ENCODE measurements around the gene CAMK2N1.
"Not testable (repeated sequence)": the region's sequence is repeated elsewhere in the genome, so short reads cannot be mapped to it uniquely, and the experiment has no call there.

Gene CAMK2N1

DNA sequence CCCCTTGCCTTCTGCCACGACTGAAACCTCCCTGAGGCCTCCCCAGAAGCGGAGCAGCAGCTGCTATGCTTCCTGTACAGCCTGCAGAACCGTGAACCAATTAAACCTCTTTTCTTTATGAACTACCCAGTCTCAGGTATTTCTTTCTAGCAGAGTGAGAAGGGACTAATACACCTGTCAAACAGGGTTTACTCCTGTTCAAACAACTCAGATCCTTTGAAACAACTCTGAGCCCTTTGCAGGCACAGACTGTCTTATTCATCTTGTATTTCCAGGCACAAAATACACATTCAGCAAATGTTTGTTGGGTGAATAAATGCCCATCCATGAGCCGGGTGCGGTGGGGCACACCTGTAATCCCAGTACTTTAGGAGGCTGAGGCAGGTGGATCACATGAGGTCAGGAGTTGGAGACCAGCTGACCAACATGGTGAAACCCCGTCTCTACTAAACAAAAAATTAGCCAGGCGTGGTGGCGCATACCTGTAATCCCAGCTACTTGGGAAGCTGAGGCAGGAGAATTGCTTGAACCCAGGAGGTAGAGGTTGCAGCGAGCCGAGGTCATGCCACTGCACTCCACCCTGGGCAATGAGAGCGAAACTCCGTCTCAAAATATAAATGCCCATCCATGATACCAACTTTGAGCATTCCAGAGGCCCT lies 10.8 kb upstream of the CAMK2N1 start:
- not testable (repeated sequence) for DNase-seq (ENCODE audit: low spot score)

DNA sequence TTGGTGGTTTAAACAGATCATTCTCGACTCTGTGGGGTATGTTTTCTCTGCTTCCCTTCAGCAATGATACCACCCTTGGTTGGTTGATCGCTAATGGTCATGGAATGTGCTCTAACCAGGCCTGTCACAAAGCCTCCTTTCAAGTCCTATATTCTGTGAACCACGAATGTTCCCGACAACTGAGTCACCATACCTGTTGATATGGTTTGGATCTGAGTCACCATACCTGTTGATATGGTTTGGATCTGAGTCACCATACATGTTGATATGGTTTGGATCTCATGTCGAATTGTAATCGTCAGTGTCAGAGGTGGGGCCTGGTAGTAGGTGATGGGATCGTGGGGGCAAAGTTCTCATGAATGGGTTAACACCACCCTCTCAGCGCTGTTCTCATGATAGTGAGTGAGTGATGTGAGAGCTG lies 10.2 kb upstream of the CAMK2N1 start:
- no peak for DNase-seq (ENCODE audit: low spot score)

DNA sequence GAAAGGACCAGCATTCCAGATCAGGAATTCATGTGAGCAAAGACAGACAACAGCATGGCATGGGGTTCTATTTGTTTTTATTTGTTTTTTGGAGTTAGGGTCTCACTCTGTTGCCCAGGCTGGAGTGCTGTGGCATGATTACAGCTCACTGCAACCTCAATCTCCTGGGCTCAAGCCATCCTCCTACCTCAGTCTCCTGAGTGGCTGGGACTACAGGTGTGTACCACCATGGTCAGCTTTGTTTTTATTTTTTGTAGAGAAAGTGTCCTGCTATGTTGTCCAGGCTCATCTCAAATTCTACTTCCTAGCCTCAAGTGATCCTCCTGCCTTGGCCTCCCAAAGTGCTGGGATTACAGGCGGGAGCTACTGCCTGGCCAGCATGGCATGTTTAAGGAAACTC lies 9.7 kb upstream of the CAMK2N1 start:
- DNase-seq (ENCODE audit: low spot score), result no peak

DNA sequence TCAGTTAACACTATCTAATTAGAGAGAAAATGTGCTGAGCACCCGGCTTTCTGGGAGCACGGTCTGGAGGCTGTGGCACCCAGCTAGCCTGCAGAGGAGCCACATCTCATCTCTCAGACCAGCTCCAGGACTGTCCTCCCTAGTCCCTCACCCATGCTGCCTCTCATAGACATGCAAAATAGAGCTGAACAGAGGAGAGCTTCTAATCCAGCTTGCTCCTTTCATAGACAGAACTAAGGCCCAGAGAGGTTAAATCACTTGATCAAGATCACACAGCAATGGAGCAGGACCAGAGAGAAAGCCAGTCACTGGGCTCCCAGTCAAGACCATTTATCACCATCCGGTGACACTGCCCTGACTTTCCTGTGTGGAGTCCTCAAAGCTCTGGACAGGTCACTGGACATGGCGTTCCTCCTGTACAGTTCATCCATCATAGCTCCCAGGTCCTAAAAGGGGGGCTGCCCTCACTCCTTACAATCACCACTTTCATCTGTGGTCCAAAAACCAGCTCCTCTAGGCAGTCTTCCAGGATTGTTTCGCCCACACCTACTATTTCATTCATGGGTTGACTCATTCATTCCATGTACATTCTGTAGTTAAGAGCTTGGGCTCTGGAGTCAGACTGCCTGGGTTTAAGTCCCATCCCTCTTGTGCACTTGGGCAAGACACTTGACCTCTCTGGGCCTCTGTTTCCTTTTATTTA lies 8.8 kb upstream of the CAMK2N1 start:
- no peak for DNase-seq (ENCODE audit: low spot score)

DNA sequence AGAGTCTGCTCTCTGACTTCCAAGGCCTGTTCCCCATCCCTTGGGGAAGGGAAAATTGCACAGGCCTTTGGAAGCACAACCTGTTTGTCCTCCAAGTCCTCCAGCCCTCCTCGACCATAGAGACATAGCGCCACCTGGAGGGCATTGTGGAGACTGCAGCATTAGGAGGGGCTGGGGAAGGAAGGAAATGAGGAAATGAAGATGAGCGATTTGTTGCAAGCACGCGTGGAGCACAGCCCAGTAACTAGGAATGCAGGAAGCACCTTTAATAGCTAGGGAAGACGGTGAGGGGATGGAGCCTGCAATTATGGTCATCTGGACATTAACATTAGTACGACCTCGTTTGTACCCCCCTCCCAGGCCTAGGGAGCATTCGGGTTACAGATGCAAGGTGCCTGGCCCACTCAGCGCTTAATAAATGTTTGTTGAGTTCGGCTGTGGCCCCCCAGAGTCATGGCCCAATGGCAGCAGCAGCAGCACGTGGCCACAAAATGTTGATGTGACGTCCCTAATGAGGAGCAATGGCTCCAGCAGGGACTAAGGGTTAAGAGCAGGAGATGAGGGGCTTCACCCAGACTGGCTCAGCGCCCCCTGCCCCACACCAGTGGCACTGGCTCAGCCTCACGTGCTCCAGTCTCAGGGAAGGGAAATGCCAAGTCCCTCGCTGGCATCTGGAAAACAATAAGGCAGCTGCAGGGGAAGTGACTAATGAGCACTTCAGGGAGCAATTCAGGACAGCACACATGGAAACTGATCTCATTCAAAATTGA lies 8.0 kb upstream of the CAMK2N1 start:
- peak; percentile 87 for DNase-seq (ENCODE audit: low spot score)

DNA sequence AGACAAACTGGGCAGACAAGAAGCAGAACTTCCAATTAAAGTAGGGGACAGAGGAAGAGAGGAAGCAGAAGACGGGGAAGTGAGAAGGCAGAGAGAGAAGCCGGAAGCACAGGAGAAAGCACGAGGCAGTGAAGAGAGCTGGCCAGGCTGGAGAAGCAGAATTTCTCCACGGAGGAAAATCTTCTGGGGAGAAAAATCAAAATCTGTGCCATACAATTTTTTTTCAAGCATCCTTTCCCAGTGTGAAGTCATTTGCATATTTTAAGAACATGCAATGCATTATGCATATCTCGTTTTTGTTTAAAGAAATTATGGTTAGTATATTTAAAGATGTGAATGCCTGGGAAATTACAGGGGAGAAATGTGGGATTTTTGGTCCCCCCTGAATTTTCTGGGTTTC lies 7.3 kb upstream of the CAMK2N1 start:
- DNase-seq (ENCODE audit: low spot score), result no peak

DNA sequence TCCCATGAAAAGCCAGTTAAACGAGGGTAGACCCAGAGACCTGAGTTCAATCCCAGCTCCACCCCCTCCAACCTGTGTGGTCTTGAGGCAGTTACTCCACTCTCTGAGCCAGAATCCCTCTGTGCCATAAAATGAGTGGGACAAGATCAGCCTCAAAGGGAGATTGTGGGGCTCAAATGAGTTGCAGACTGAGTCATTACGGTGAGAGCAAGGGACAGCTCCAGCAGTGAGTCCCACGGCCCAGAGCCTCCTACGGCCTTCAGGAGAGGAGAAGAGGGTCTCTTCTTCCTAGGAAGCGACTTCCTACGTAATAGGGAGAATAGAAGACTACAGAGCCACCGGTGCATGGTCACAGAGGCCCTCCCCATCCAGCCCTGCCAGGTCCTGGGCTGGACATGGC lies 6.7 kb upstream of the CAMK2N1 start:
- no peak for DNase-seq (ENCODE audit: low spot score)

DNA sequence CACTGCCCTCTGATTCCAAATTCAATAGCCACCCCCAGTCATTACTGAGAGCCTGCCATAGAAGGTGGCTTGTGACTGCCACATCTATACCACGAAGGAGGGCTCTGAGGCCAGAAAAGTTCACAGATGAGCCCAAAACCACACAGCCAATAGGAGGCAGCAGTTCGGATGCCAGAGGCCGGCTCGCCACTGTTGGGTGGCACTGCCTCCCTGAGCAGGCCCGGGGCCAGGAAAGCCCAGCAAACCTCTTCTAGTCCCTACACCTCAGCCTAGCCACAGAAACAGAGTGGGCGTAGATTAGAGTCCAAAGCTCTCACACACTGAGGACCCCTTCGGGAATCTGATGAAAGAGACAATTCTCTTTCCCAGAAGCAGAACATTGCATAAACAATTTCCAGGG lies 5.9 kb upstream of the CAMK2N1 start:
- no peak for DNase-seq (ENCODE audit: low spot score)

DNA sequence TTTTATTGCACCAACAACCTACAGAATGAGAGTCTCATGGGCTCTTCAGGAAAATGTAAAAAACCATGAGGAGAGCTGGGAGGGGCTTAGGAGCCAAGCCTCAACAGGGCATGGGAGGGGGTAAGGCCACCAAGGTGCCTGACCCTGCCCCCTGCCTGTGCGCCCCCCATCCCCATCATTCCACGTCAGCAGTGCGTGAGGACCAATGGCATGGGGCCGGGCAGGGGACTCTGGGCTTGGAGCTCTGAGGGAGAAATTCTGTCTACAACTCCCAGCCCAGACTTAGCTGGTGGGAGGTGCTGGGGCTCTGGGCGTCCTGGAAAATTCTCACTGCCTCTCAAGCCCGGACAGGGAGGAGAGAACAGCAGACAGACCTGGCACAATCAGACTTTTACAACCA lies 5.2 kb upstream of the CAMK2N1 start:
- no peak for DNase-seq (ENCODE audit: low spot score)

DNA sequence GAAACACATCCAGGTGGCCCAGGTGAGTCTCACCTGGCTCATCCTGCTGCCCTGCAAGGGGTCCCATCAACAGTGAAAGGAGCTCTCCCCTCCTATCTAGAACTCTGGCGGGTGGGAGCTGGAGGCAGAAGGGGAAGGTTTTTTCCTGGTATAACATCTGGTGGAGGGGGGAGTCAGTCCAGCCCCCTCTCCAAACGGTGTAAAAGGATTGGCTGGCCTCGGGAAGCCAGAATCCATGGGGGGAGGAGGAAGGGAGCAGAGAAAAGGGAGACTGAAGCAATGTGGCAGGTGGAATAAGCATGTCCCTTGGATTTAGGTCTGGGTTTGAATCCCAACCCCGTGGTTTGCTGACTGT lies 1.2 kb upstream of the CAMK2N1 start:
- DNase-seq (ENCODE audit: low spot score), result no peak

DNA sequence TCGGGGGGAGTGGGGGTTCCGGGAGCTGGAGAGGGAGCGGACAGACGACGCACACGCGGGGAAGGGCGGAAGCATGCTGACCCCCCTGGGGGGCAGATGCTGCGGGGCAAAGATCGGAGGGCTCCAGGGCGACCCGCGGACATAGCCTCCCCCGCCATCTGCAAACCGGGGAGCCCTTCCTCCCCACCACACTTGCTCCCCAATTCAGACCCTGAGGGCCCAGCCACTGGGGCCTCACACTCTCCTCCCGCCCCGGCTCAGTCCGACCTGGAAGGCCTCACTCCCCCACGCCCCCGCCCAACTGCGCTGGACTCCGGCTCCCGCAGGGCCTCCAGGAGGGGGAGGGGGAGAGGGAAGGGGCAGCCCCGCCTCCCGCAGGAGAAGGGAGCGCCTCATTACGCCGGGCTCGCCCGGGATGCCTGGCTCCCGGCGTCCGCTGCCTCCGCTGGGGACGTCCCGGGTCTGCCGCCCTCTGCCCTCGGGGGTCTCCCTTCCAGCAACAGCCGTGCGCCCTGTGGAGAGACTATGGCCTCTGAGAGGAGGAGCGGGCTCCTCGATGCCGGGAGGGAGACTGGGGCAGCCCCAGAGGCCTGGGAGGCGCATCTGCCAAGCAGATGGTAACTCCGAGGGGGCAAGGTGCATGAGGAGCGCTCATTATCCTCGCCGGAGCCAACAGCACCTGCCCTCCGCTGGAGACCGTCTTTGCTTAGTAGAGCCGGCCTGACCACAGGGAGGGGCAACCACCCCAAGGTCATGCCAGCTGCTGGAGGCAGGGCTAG lies 636 bp upstream of the CAMK2N1 start:
- DNase-seq (ENCODE audit: low spot score), result peak; percentile 84

DNA sequence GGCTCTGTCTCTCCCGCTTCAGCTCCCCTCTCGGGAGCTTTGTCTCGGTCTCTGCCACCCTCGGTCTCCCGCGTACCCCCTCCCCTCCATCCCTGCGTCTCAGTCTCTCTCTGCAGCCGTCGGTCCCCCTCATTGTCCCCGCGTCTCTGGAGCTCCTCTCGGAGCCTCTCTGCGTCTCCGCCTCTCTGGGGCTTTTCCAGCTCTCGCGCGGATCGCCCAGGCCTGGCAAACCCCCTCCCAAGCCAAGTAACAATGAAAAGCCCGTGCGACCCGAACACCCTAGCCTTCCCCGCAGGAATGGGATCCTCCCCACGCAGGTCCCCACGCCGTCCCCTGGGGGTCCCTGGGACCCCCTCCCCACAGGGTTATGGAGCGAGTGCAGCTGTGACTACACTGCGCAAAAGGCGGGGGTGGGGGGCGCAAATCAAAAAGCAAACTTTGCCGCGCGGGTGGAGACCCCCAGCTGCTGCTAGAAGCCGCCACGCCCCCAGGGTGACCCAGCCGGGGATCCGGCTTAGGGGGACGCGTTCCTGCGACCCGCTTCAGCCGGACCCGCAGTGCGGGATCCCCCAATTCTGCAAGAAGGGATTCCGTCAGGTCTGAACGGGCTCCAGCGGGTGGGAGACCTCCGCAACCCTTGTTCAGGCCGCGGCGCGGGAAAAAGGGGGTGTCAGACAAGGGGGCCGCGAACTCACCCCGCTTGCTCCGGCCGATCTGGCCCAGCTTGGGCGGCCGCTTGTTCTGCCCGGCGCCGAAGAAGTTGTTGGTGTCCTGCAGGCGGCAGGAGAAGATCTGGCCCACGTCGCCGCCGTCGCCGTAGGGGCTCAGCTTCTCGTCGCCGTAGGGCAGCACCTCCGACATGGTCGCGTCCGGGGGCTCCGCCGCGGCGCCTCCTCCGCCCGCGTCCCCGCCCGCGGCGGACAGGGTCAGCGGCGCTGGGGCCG lies 1.2 kb downstream of the CAMK2N1 start:
- no peak for DNase-seq (ENCODE audit: low spot score)

DNA sequence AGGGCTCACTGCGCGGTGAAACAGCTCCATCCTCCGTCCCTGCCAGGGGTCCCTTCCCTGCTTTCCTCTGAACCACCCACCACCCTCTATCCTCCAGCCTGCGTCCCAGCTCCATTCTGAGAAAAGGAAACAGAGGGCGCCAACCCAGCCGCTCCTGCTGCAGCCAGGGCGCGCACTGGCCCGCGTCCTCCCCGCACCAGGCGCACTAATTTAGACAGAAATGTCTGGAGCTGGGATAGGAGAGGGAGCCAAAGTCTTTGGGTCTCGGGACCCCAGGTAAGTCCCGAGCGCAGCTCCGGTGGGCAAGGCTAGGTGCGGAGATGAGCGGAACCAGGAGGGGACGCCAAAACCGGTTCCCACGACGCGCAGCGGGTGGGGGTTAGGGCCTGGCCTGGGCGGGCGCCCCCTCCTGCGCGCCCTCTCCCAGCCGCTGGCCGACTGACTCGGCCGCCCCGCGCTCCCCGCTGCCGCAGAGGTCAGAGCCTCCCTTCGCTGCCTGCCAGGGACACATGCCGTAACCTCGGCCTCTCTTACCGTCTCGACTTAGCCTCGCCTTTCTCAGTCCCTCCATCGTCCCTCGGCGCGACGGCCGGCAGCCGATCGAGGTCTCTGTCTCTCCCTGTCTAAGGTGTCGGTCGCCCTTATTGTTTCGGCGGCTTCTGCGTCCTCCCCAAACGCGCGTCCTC lies 2.0 kb downstream of the CAMK2N1 start:
- DNase-seq (ENCODE audit: low spot score), result no peak

DNA sequence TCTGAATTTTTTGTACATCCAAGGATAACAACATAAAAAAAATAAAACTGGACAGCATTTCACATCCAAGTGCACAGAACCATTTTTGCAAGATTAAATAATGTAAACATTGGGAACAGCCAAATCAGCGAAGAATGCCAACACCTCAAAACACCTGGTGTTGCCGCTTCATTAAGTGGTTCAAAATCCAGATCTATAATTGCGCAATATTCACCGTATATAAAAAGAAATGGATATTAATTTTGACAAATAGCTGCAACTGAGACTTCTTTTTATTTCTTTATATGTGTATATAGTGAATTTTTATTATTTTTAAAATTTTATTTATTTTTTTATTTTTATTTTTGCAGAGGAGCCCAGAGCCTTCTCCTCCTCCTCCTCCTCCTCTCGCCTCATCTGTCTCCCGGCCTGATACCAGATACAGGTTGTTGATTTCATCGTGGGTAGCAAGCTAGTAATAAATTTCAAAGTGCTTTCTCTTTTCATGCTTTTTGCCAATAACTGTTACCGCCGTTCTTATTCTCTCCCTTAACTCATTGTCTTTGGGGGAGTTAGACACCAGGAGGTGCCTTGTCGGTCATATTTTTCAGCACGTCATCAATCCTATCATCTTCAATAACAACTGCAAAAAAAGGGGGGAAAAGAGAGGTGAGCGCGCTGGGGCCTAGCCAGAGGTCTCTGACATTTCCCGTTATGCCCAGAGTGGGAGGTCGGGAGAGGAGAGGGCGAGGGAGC lies 2.7 kb downstream of the CAMK2N1 start:
- no peak for DNase-seq (ENCODE audit: low spot score)

DNA sequence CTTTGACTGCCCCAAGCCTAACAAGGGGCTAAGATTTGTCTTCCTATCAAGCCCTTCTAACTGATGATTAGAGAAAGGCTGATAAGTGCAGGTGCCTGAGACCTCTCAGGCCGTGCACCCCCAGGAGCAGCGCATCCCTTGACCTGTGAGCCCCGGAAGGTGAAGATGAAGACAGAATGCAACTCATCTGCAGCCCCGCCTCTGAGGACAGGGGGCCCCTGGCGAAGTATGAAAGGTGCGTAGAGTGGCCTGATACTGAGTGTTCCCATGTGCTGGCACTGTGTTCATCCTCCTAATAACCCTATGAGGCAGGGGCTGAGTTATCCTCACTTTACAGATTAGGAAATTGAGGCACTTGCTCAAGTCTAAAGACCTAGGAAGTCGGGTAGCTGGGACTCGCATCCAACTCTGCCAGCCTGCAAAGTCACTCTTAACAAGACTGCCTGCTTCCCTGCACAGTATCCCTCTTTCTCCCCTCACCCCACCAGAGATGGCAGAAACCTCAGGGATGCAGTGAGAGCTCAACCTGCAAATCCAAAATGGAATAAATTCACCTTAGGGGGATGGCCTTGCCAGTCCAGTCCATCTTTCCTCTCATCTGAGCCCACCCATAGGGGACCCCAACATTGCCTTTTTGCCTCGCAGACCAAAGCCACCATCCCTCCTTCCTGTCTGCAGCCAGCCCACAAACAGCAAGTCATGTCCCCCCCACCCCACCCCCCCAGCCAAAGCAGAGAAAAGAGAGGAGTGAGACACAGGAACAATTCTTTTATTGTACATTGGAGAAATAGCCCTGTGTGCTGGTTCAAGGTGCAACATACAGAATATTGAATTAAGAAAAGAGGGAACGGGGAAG lies 4.1 kb downstream of the CAMK2N1 start:
- no peak for DNase-seq (ENCODE audit: low spot score)

DNA sequence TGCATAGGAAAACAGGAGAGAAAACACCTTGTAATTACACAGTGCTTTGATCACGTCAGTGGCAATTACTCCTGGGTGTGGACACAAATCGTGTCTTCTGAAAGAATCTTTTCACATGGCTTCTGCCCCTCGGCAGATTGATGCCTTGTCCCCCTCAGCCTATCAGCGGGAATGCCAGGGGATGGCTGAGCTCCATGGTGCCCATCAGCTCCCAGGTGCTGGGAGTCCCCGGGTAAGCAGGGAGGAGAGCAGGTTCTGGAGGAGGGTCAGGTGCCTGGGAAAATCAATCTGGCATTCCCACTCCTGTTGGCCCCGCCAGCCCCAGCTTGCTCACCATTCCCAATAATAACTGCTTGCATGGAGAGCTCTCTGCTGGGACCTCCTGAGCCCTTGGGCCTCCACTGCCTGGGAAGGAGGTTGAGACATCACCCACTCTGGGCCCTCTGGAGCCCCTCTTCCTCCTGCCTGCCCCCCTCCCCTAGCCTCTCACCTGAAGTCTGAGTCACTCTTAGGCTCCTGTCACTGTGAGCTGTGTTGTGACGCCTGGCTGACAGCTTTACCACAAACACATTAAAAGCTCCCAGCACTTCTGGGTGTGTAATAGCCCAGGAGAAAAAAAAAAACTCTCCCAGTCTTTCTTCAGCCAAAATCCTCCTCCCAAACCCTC lies 4.9 kb downstream of the CAMK2N1 start:
- no peak for DNase-seq (ENCODE audit: low spot score)

DNA sequence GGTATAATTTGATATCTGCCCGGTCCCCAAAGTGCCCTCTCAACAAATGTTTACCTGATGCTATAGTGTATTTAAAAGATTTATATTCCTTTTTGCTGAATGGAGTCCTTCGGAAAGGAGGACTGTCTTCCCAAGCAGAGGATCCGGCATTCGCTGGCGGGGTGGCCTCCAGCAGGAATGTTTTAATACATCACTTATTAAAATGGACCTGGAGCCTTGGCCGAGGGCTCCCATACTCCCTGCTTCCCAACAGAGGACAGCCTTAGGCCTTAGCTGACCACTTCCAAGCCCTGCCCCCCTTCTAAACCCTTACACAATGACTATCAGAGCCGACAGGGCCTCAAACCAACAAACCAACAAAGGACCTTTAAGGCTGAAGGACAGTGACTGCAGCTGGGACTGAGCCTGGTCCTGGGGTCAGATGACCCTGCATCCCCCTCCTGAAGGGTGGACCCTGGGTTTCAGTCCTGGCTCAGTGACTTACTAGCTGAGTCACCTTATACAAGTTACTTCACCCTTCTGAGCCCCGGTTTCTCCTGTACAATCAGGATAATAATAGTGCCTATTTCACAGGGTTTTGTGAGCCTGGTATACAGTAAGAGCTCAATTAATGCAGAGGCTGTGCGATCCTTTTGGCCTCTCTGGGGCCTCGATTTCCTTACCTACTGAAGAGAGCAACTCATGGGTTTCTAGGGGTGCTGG lies 5.6 kb downstream of the CAMK2N1 start:
- peak; percentile 88 for DNase-seq (ENCODE audit: low spot score)

DNA sequence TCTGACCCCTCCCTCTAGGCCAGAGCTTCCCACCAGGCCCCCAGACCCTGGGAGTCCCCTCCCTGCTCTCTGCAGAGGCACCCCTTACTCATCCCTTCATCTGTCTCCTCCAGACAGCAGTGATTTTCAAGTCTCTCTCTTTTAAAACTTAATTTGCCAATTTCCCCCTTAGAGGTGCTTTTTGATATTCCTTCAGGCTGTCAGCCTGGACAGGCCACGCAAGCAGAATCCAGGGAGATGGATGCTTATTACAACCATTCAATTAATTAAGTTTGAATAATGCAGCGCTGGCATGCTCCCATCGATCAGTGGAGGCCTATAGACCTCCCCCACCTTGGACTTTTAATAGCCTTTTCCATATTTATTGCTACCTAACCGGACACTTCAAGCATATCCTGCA lies 6.2 kb downstream of the CAMK2N1 start:
- no peak for DNase-seq (ENCODE audit: low spot score)

Data from HuH-7 (cell line).